CD14-positive monocyte (primary cell): ENCODE data around the gene ASIC2. TPM values are rescaled to one million over a fixed set of nuclear protein-coding genes. Genes with fewer than 3 reads are reported as not detected.

Experiments used
- DNase-seq, 3 donors: peaks; one replicate each; pipeline ENCODE4 v3.0.0-alpha.2; 2011 to 2022
- H2AFZ ChIP-seq: 2 replicates; pipeline ENCODE4 v1.6.0; 2012; ENCODE audit warnings: mild to moderate bottlenecking, low read depth, low read length, inconsistent platforms; ENCODE audit not compliant: insufficient read depth, poor library complexity, severe bottlenecking
- H3K27ac ChIP-seq, 2 donors: 1 replicate in 1 of 2; 2 replicates in 1 of 2; pipeline ENCODE4 v1.5.1; 2012 to 2013; ENCODE audit warnings: low read length in 2 of 2, control low read depth in 1 of 2, inconsistent platforms in 1 of 2, low read depth in 1 of 2, mild to moderate bottlenecking in 1 of 2
- H3K27me3 ChIP-seq, 2 donors: one replicate each; pipeline versions ENCODE4 v1.6.0 to v1.6.1; 2011 to 2013; ENCODE audit warnings: low read length in 2 of 2; ENCODE audit not compliant: control insufficient read depth in 2 of 2, insufficient read depth in 2 of 2
- H3K36me3 ChIP-seq, 2 donors: replicated peaks in 1 of 2; 1 replicate in 1 of 2; 2 replicates in 1 of 2; pipeline versions ENCODE4 v1.5.1 to v1.6.1; 2012 to 2013; ENCODE audit warnings: low read length in 2 of 2, control low read depth in 1 of 2, inconsistent platforms in 1 of 2, mild to moderate bottlenecking in 1 of 2; ENCODE audit not compliant: insufficient read depth in 2 of 2, control insufficient read depth in 1 of 2
- H3K4me1 ChIP-seq, 2 donors: 1 replicate in 1 of 2; 2 replicates in 1 of 2; pipeline versions ENCODE4 v1.5.1 to v1.6.1; 2012 to 2013; ENCODE audit warnings: low read length in 2 of 2, control low read depth in 1 of 2, inconsistent platforms in 1 of 2, mild to moderate bottlenecking in 1 of 2, moderate library complexity in 1 of 2; ENCODE audit not compliant: insufficient read depth in 2 of 2, control insufficient read depth in 1 of 2
- H3K4me2 ChIP-seq: replicated peaks from 2 replicates; pipeline ENCODE3; 2012; ENCODE audit warnings: low read length, moderate library complexity, mild to moderate bottlenecking; ENCODE audit not compliant: poor library complexity, severe bottlenecking; ENCODE audit errors: extremely low read depth
- H3K4me3 ChIP-seq, 3 experiments: fragments of 200-600 bp in 1 of 3; sonication (generic) in 1 of 3; replicated peaks in 1 of 3; 1 replicate in 2 of 3; 2 replicates in 1 of 3; pipeline ENCODE4 v1.5.1; 2011 to 2013; ENCODE audit warnings: low read length in 3 of 3, mild to moderate bottlenecking in 3 of 3, control low read depth in 2 of 3, low read depth in 2 of 3, inconsistent platforms in 1 of 3, moderate library complexity in 1 of 3
- H3K79me2 ChIP-seq: 2 replicates; pipeline ENCODE4 v1.6.0; 2012; ENCODE audit warnings: mild to moderate bottlenecking, control low read depth, inconsistent platforms, low read length, moderate library complexity; ENCODE audit not compliant: insufficient read depth
- H3K9ac ChIP-seq: 2 replicates; pipeline ENCODE4 v1.6.0; 2017; ENCODE audit warnings: low read length, mild to moderate bottlenecking; ENCODE audit not compliant: insufficient read depth, poor library complexity, severe bottlenecking
- H3K9me3 ChIP-seq, 2 donors: replicated peaks in 1 of 2; 1 replicate in 1 of 2; 2 replicates in 1 of 2; pipeline versions ENCODE4 v1.5.1 to v1.6.1; 2012 to 2013; ENCODE audit warnings: low read length in 2 of 2, control low read depth in 1 of 2; ENCODE audit not compliant: control insufficient read depth in 1 of 2, insufficient read depth in 1 of 2
- H4K20me1 ChIP-seq: 2 replicates; pipeline ENCODE4 v1.6.0; 2012; ENCODE audit warnings: mild to moderate bottlenecking, low read length, control low read depth, moderate library complexity; ENCODE audit not compliant: insufficient read depth
- H3K27ac Mint-ChIP-seq, 7 donors: one replicate each; pipeline ENCODE4 v1.8.0; 2020; ENCODE audit warnings: mild to moderate bottlenecking in 7 of 7, mixed read lengths in 7 of 7, moderate library complexity in 6 of 7, inconsistent platforms in 2 of 7
- H3K27me3 Mint-ChIP-seq, 3 donors: one replicate each; pipeline ENCODE4 v1.8.0; 2021 to 2022; ENCODE audit warnings: low read depth in 3 of 3, mild to moderate bottlenecking in 3 of 3, mixed read lengths in 3 of 3, moderate library complexity in 3 of 3, inconsistent platforms in 1 of 3
- H3K36me3 Mint-ChIP-seq, 2 donors: one replicate each; pipeline ENCODE4 v1.8.0; 2020; ENCODE audit warnings: mixed read lengths in 2 of 2, inconsistent platforms in 1 of 2, mild to moderate bottlenecking in 1 of 2
- H3K4me1 Mint-ChIP-seq: one replicate; pipeline ENCODE4 v1.8.0; 2020; ENCODE audit warnings: mild to moderate bottlenecking, mixed read lengths
- H3K4me3 Mint-ChIP-seq, 2 donors: one replicate each; pipeline ENCODE4 v1.8.0; 2020; ENCODE audit warnings: mild to moderate bottlenecking in 2 of 2, mixed read lengths in 2 of 2, moderate library complexity in 1 of 2
- H3K9me3 Mint-ChIP-seq, 7 donors: one replicate each; pipeline ENCODE4 v1.8.0; 2020 to 2022; ENCODE audit warnings: mixed read lengths in 7 of 7, mild to moderate bottlenecking in 6 of 7, moderate library complexity in 6 of 7, inconsistent platforms in 2 of 7
- CTCF ChIP-seq: fragments of 200-600 bp; IDR thresholded peaks from one replicate; pipeline ENCODE4 v1.8.0; 2022; ENCODE audit warnings: antibody characterized with exemption, mild to moderate bottlenecking
- WGBS: methylation state at CpG from one replicate; pipeline ENCODE4 v1.1.5; 2013; ENCODE audit warnings: missing lambda C conversion rate; ENCODE audit not compliant: insufficient coverage; 5-methylcytosine and 5-hydroxymethylcytosine counted together
- intact Hi-C, 2 donors: fragments of 100-400 bp; cut with micrococcal nuclease; formaldehyde crosslinking; loops; one replicate each; pipeline versions ENCODE4 v1.15.0 to v1.15.1; 2023
- polyA plus RNA-seq, 3 donors: library from polyadenylated mRNA; depleted of rRNA in 1 of 3; unstranded in 2 of 3; stranded (reverse) in 1 of 3; fragments of 300-500 nt in 2 of 3; fragments of >200 nt in 1 of 3; fragmentation: Illumina TruSeq in 2 of 3; gene quantifications; 1 replicate in 2 of 3; 2 replicates in 1 of 3; pipeline ENCODE4 v1.2.3, GENCODE V29; 2012 to 2021

ASIC2 gene
- polyA plus RNA-seq, 3 donors = not detected

GRCh38 chr17:33267271-33267790 lies 25.8 kb downstream of the ASIC2 start:
- no peak overlapping the region for H3K27ac ChIP-seq
- TF ChIP-seq CTCF = no peak
- Mint-ChIP-seq H3K4me1 (no peaks in the 10 kb centered on the region), H3K4me3 (no peak overlapping the region), H3K36me3 (no peaks in the 10 kb centered on the region), H3K9me3 (peaks cover 0 to 6% (median 0%) of the 10 kb centered on the region in 7 donors), H3K27me3 (peaks cover 4 to 6% (median 4%) of the 10 kb centered on the region in 3 donors), H3K27ac (no peak overlapping the region)
- no peak overlapping the region for H3K9ac ChIP-seq
- H4K20me1 ChIP-seq = no peaks in the 10 kb centered on the region
- 80% methylated on average over 5 of the region's 6 CpGs for WGBS
- H3K4me2 ChIP-seq = no peak overlapping the region
- H3K4me1 ChIP-seq = no peaks in the 10 kb centered on the region
- no peaks in the 10 kb centered on the region for H3K36me3 ChIP-seq
- no peak overlapping the region for H3K4me3 ChIP-seq
- H3K79me2 ChIP-seq = no peaks in the 10 kb centered on the region
- H3K27me3 ChIP-seq = no peaks in the 10 kb centered on the region
- H2AFZ ChIP-seq = no peak overlapping the region
- H3K9me3 ChIP-seq = no peaks in the 10 kb centered on the region
- intact Hi-C loops = no loop called here
- DNase-seq = no peak

DNA sequence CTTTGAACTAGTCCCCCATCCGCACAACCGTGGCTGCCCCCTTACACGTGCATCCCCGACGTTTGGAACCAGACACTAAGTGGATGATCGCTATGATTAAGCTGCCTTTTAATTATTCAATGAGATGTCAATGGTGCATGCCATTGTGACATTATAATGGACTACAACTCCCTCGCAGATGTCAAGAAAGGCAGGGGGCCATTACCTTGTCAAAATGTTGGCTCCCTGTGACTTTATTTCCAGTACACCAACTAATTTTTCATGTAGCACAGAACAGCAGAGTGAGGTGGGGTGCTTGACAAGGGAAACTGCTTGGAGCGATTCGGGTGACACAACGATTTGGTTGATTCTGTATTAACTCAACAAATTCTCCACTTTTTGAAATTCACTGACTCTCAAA lies 26.5 kb downstream of the ASIC2 start:
- Histone ChIP-seq H3K4me1 (no peaks in the 10 kb centered on the region), H3K36me3 (no peaks in the 10 kb centered on the region), H3K27me3 (no peaks in the 10 kb centered on the region), H3K27ac (no peak overlapping the region), H4K20me1 (no peaks in the 10 kb centered on the region), H3K4me3 (no peak overlapping the region), H3K79me2 (no peaks in the 10 kb centered on the region), H3K9ac (no peak overlapping the region), H2AFZ (no peak overlapping the region), H3K9me3 (no peaks in the 10 kb centered on the region), H3K4me2 (no peak overlapping the region)
- peaks cover 0 to 6% (median 0%) of the 10 kb centered on the region in 7 donors for H3K9me3 Mint-ChIP-seq
- peaks cover 4 to 6% (median 4%) of the 10 kb centered on the region in 3 donors for H3K27me3 Mint-ChIP-seq
- DNase-seq = no peak
- TF ChIP-seq CTCF = no peak
- no peaks in the 10 kb centered on the region for H3K36me3 Mint-ChIP-seq
- WGBS = no CpG with 5 or more reads among the region's 10 CpGs
- intact Hi-C loops = no loop called here
- no peak overlapping the region for H3K4me3 Mint-ChIP-seq
- H3K4me1 Mint-ChIP-seq = no peaks in the 10 kb centered on the region
- no peak overlapping the region for H3K27ac Mint-ChIP-seq
